GM12891 (cell line): Measurements from ENCODE around the gene GARIN6. TPM values are rescaled to one million over a fixed set of nuclear protein-coding genes. Genes with fewer than 3 reads are reported as not detected.
"Not testable (repeated sequence)": the region's sequence is repeated elsewhere in the genome, so short reads cannot be mapped to it uniquely, and the experiment has no call there.

Experiments used
- DNase-seq: peaks from one replicate; pipeline ENCODE4 v3.0.0; 2011; ENCODE audit warnings: low spot score; ENCODE audit not compliant: insufficient read length
- FAIRE-seq: peaks from 2 replicates; lab custom pipeline; 2011; peaks lifted over from hg19 to GRCh38; lab: Jason Lieb, UNC
- PAX5 ChIP-seq: IDR thresholded peaks from 2 replicates; pipeline ENCODE4 v1.6.1; 2011; ENCODE audit warnings: low read length, moderate library complexity, mild to moderate bottlenecking; ENCODE audit not compliant: insufficient read depth, severe bottlenecking
- POLR2A ChIP-seq: IDR thresholded peaks from 2 replicates; pipeline ENCODE4 v1.6.1; 2011; ENCODE audit warnings: low read depth, low read length, control low read depth
- POLR2AphosphoS5 ChIP-seq: IDR thresholded peaks from 2 replicates; pipeline ENCODE4 v1.6.1; 2011; ENCODE audit warnings: low read depth, low read length, control low read depth
- POU2F2 ChIP-seq: IDR thresholded peaks from 2 replicates; pipeline ENCODE4 v1.6.1; 2011; ENCODE audit warnings: low read depth, mild to moderate bottlenecking, control low read depth, low read length, moderate library complexity
- SPI1 ChIP-seq: IDR thresholded peaks from 2 replicates; pipeline ENCODE4 v1.6.1; 2011; ENCODE audit warnings: low read depth, low read length, control low read depth
- TAF1 ChIP-seq: IDR thresholded peaks from 2 replicates; pipeline ENCODE4 v1.6.1; 2011; ENCODE audit warnings: low read depth, low read length, control low read depth
- polyA plus RNA-seq: library from polyadenylated mRNA; unstranded; fragments of >200 nt; gene quantifications from one replicate; pipeline ENCODE4 v1.2.1, GENCODE V29; 2012; ENCODE audit warnings: low read depth, missing spikeins, inconsistent platforms; ENCODE audit not compliant: missing spikeins

Gene GARIN6
- polyA plus RNA-seq, result not detected

DNA sequence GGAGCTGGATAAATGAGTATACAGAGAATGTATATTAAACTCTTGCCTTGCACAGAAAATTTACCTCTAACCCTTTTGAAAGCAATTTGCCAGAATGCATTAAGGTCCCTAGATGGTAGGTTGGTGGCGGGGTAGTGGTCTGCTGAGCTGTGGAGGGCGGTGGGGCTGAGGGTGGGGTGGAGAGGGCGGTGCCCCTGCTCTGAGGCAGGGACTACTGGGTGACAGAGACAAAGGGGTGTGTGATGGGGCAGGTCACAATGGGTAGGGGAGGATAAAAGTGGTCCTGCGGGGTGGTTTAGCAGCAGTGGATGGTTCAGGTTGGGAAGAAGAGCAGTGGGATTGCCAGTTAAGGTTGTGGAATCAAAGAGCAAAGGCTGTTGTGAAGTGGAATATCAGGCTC is at the start of gene GARIN6:
Gene GARIN6, plus strand, starts transcription at position 301 of the 400 bp plus-strand sequence. CDS start 422 bp downstream, outside the sequence.
- TF ChIP-seq PAX5 (no peak), POLR2A (no peak), POU2F2 (no peak), TAF1 (no peak), POLR2AphosphoS5 (no peak), SPI1 (no peak)
- DNase-seq (no peak), FAIRE-seq (no peak)

DNA sequence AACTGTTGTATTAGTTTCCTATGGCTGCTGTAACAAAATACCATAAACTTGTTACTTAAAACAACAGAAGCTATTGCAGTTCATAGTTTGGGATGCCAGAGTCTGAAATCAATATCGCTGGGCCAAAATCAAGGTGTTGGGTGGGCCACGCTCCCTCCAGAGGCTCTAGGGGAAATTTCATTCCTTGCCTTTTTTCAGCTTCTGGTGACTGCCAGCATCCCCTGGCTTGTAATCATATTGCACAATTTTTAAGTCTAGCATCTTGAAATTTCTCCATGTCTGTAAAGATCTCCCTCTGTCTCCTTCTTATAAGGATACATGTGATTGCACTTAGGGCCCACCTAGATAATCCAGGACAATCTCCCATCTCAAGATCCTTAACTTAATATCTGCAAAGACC is 48.8 kb upstream of the GARIN6 start:
- TF ChIP-seq PAX5, result no peak
- TF ChIP-seq POLR2AphosphoS5, result no peak
- TF ChIP-seq POLR2A, result no peak
- TF ChIP-seq POU2F2, result no peak
- TF ChIP-seq TAF1, result no peak
- TF ChIP-seq SPI1, result no peak
- FAIRE-seq (no peak), DNase-seq (no peak)

DNA sequence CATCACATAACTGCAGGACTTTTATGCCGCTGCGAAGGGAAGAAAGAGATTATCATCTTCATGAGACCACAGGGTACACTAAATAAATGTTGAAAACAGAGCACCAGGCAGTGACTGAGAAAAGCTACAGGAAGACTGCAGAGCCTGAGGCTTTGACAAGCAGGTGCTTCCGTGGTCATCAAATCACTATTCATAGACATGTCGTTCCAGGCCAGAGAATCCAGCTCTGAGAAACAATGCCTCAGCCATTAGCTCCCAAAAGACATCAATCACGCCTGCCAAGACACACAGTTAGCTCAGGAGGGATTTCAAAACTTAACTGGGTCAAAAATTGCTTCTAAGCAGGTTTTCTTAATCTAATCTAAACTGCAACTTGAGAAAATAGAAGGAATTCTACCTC is 47.2 kb upstream of the GARIN6 start:
- DNase-seq, result no peak

DNA sequence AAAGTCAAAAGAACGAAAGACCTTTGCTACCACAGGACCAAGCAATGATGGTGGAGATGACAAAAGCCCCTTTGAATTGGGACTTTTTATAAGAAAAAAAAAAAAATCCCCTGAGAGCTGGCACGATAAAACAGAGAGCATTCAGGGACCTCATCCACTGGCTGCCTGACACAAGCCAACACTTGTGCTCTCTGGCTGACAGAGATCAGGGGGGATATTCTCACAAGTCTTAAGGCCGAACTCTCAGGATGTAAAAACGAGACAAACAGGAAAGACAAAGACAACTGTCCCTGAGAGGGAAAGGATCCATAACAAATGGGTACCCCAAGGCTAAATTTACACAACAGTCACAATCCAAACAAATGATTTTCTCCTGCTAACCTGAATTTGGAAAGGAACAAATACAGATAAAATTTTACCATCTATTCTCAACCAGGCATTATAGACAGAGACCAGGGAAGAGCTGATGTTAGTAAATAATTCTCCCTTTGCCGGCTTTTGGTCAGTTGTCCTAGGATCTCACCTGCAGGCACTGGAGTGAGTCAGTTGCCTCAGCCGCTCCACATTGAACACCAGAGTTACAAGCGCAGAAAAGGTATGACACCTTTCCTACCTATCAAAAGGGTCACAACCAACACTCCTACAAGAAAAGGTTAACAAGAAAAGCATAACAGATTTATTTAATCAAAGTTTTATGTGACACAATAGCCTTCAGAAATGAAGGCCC is 37.9 kb upstream of the GARIN6 start:
- TF ChIP-seq POLR2AphosphoS5, result no peak
- no peak for TF ChIP-seq POU2F2
- no peak for FAIRE-seq
- no peak for DNase-seq

More for the DNA sequence above, 47.2 kb upstream of the GARIN6 start:
- FAIRE-seq, result no peak
- TF ChIP-seq POU2F2 (no peak), POLR2AphosphoS5 (no peak), POLR2A (no peak), TAF1 (no peak), SPI1 (no peak), PAX5 (no peak)

DNA sequence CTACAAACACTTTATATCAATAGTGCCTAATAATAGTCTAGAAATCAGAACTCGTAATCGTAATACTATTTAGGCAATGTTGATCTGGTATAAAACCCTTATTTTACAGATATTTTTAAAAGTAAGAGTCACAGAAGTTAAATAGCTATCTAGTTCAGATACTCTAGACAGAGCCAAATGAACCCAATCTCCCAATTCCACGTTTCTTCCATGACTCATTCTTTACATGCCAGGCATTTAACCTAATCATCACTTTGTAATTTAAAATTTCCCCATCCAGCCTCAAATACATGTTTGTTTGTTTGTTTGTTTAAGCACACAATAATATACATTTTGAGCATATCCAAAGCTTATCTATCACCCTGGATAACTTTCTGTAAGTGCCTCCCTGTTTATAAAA is 36.4 kb upstream of the GARIN6 start:
- no peak for DNase-seq
- TF ChIP-seq POU2F2 (no peak), SPI1 (no peak), POLR2AphosphoS5 (no peak), POLR2A (no peak), PAX5 (no peak), TAF1 (no peak)
- no peak for FAIRE-seq

DNA sequence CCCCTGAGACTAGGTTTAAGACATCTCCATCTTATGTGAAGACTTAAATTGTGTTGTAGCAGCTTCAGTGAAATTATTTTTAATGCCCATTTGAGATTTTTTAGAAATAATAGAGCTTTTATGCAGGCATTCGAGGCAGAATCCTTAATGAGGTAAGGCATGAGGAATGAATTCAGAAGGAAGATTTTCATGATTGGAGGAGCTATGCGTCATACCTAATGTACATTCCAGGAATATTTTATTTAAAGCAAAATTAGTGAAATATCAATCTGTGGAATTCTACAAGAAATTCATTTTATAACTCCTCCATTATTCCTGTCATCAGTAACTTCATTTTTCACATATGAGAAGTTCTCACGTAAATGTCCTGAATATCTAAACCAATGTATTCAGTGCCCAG is 36.0 kb upstream of the GARIN6 start:
- FAIRE-seq, result no peak
- TF ChIP-seq POLR2A, result no peak
- TF ChIP-seq TAF1, result no peak
- TF ChIP-seq PAX5, result no peak
- no peak for TF ChIP-seq POU2F2
- TF ChIP-seq SPI1, result no peak
- no peak for TF ChIP-seq POLR2AphosphoS5
- DNase-seq, result no peak

DNA sequence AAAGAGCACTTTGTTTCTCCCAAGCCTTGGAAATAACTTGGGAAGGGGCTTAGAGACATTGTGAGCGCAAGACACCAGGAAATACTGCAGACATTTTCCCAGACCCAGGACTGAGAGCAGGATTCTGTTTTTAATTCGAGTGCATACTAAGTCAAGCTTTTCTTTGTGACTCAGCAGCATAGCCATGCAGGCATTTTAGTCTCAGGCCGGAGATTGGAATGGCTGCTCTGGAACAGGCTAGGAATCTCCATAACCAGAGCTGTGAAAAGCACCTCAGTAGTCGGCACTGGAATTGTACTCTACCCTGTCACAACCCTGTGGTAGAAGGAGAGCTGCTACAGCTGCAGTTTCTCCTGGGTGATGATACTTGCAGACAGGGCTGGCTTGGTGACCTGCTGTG is 28.9 kb upstream of the GARIN6 start:
- FAIRE-seq (no peak), DNase-seq (no peak)
- TF ChIP-seq TAF1 (no peak), POLR2A (no peak), POU2F2 (no peak), PAX5 (no peak), POLR2AphosphoS5 (no peak), SPI1 (no peak)

DNA sequence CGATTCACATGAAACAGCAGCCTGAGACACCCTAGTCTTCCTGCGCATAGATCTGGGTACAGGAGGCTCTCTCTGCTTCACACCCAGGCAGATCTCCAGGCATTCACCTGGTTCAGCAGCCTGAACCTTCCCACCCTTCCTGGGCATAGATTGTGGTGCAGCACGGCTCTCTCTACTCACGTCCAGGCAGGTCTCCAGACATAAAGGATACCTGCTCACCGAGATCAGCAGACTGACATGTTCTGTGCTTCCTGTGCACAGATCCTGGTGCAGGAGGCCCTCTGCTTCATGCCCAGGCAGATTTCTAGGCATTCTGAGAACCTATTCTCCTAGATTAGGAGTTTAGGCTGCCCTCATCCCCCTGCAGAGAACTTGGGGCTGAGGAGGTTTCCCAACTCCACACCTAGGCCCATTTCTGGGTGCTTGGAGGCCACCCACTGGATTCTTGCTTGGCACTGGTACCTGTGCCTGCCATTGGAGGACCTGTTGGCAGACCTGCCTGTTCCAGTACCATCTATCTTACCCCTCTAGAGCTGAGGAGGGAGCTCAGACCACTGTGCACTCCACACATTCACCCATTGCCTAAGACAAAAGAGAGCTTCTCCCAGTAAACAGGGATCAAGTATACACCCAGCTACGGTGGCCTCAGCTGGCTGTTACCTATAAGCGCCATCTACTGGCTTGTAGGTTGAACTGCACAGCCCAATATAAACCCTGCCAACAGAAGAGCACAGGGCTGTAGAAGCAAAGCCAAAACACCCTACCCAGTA is 28.0 kb upstream of the GARIN6 start:
- no peak for TF ChIP-seq TAF1
- no peak for TF ChIP-seq POLR2AphosphoS5
- TF ChIP-seq PAX5, result no peak
- no peak for TF ChIP-seq POLR2A
- no peak for TF ChIP-seq SPI1
- TF ChIP-seq POU2F2, result no peak
- peak; percentile 84 for FAIRE-seq
- peak; percentile 2 for DNase-seq

DNA sequence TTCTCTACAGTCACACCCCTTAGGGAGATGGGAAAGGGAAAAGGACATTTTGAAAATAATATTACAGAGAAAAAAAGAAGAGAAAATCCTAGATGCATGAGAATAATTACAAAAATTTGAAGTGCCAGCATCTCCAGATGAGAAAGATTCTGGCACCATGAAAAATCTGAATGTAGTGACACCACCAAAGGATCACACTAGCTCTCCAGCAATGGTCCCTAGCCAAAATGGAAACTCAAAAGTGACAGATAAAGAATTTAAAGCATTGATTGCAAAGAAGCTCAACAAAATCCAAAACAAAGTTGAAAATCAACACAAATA is 27.4 kb upstream of the GARIN6 start:
- TF ChIP-seq TAF1 (no peak), SPI1 (no peak), PAX5 (no peak), POLR2A (no peak), POU2F2 (no peak), POLR2AphosphoS5 (no peak)
- FAIRE-seq (no peak), DNase-seq (no peak)

DNA sequence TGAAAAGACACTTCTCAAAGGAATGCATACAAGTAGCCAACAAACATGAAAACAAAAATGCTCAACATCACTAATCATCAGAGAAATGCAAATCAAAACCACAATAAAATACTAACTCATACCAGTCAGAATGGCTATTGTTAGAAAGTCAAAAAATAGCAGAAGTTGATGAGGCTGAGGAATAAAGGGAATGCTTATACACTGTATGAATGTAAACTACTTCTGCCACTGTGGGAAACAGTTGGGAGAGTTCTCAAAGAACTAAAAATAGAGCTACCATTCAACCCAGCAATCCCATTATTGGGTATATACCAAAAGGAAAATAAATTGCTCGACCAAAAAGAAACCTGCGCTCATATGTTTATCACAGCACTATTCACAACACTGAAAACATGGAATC is 23.0 kb upstream of the GARIN6 start:
- not testable (repeated sequence) for FAIRE-seq

More for the DNA sequence above, 23.0 kb upstream of the GARIN6 start:
- DNase-seq, result not testable (repeated sequence)
